ENCODE results near the gene KDELR1.

Gene KDELR1

GRCh38 chr19:48385461-48386087 lies 5.8 kb downstream of the KDELR1 start:
- DNase-seq (ENCODE audit: low read depth): no peak
- no peak overlapping the region for H3K4me3 ChIP-seq (ENCODE audit: low read length)
- TF ChIP-seq, protein P1, sequence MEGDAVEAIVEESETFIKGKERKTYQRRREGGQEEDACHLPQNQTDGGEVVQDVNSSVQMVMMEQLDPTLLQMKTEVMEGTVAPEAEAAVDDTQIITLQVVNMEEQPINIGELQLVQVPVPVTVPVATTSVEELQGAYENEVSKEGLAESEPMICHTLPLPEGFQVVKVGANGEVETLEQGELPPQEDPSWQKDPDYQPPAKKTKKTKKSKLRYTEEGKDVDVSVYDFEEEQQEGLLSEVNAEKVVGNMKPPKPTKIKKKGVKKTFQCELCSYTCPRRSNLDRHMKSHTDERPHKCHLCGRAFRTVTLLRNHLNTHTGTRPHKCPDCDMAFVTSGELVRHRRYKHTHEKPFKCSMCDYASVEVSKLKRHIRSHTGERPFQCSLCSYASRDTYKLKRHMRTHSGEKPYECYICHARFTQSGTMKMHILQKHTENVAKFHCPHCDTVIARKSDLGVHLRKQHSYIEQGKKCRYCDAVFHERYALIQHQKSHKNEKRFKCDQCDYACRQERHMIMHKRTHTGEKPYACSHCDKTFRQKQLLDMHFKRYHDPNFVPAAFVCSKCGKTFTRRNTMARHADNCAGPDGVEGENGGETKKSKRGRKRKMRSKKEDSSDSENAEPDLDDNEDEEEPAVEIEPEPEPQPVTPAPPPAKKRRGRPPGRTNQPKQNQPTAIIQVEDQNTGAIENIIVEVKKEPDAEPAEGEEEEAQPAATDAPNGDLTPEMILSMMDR (IDR thresholded peaks at IDR 0.05; ENCODE audit: insufficient read depth, low read depth, low read length, missing control alignments): no peak

DNA sequence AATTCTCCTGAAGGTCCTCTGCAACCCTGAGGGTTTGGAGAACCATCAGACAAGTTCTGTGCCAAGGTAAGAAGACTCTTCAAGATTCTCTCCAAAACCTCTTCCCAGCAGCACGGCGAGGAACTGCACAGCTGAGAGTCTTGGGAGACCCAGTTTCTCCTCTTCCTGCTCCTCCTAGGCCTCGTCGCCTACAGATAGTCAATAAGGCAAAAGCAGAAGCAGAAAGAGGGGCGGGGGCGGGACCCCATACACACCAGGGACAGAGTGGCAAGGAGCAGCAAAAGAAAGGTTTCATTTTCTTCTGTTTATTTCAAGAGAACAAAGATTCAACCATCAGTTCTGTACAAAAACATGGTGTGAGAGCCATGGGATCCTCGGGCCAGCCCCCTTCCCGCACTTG lies 9.1 kb downstream of the KDELR1 start:
- TF ChIP-seq, protein P1 (IDR thresholded peaks at IDR 0.05; ENCODE audit: insufficient read depth, low read depth, low read length, missing control alignments): no peak
- no peak for DNase-seq (ENCODE audit: low read depth)
- H3K4me3 ChIP-seq (ENCODE audit: low read length): no peak overlapping the region

DNA sequence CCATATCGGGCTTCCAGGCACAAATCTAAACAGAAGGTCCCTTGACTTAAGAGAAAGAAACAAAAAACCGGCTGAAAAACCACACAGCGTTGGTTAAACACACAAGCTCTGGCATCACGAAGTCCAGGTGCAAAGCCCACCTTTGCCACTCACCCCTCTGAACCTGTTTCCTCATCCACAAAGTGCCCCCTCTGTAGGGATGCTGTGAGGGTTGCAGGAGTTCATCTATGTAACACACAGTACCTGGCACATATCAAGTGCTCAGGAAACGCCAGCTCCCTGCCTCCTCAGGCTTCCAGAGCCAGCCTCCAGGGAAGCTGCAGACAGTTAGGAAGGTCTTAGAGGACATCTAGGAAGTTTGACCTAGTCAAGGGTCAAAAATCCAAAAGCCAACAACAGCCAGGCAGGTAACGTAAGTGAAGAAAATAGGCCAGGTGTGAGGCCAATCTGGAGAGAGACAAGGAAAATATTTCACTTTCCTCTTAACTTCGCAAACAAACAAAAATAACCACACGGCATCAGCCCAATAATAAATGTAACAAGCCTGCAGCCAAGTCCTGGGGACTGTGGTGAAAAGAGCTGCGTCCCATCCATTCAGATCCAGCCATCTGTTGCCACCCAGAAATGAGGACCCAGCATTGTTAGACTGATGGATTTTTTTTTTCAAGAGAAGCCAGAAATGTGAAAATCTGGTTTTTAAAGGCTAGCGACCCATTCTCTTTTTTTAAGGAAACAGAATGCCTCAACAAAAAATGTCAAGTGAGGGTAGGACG lies 10.0 kb downstream of the KDELR1 start:
- TF ChIP-seq, protein P1 (IDR thresholded peaks at IDR 0.05; ENCODE audit: insufficient read depth, low read depth, low read length, missing control alignments): no peak
- no peak overlapping the region for H3K4me3 ChIP-seq (ENCODE audit: low read length)
- DNase-seq (ENCODE audit: low read depth): no peak

DNA sequence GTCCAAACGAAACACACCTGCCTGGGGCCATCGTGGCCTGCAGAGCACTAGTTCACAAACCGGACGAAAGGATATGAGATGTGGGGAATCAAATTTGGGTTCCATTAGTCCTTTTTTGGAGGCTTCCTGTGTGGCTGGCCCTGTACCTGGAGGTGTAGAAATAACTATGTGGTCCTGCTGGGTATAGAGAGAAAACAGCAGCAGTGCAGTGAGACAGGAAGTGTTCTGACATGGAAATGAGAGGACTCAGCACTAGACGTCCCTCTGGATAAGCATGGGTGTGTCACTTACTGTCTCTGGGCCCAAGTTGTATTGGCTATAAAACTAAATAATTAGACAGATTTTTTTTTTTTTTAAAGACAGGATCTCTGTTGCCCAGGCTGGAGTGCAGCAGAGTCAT lies 12.3 kb downstream of the KDELR1 start:
- no peak overlapping the region for H3K4me3 ChIP-seq (ENCODE audit: low read length)
- DNase-seq (ENCODE audit: low read depth): no peak
- TF ChIP-seq, protein P1 (IDR thresholded peaks at IDR 0.05; ENCODE audit: insufficient read depth, low read depth, low read length, missing control alignments): no peak

DNA sequence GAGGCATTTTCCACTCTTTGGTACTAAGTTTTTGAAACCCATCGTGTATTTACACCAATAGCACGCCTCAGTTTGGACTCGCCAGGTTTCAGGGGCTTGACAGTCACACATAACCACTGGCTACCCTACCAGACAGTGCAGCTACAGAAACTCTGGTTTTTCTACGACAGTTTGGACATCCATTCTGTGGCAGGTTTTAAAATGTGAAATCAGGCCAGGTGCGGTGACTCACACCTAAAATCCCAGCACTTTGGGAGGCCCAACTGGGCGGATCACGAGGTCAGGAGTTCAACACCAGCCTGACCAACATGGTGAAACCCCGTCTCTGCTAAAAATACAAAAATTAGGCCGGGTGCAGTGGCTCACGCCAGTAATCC lies 13.2 kb downstream of the KDELR1 start:
- TF ChIP-seq, protein P1 (IDR thresholded peaks at IDR 0.05; ENCODE audit: insufficient read depth, low read depth, low read length, missing control alignments): no peak
- no peak overlapping the region for H3K4me3 ChIP-seq (ENCODE audit: low read length)
- DNase-seq (ENCODE audit: low read depth): no peak

GRCh38 chr19:48373567-48373966 lies 17.8 kb downstream of the KDELR1 start:
- H3K4me3 ChIP-seq (ENCODE audit: low read length): no peak overlapping the region
- TF ChIP-seq, protein P1 (IDR thresholded peaks at IDR 0.05; ENCODE audit: insufficient read depth, low read depth, low read length, missing control alignments): no peak
- DNase-seq (ENCODE audit: low read depth): no peak

Data from epithelial cell of esophagus (primary cell).